Heart left ventricle (tissue), 16 donors: Measurements from ENCODE around the gene TCEAL2. TPM values are rescaled to one million over a fixed set of nuclear protein-coding genes. Genes with fewer than 3 reads are reported as not detected.

Source experiments
- ATAC-seq, 4 donors: fragments of 200-7000 bp; cut with Tn5 transposase; one replicate each; pipeline ENCODE4 v1.9.1; 2020 to 2022; ENCODE audit warnings: moderate library complexity in 4 of 4, mild to moderate bottlenecking in 3 of 4, moderate number of reproducible peaks in 1 of 4
- DNase-seq, 5 donors: peaks; one replicate each; pipeline ENCODE4 v3.0.0-alpha.2; 2020
- H3K27ac ChIP-seq, 12 donors: fragments of 200-600 bp; sonication (generic) in 4 of 12; one replicate each; pipeline versions ENCODE4 v1.5.0 to v1.8.0; 2016 to 2022; ENCODE audit warnings: mild to moderate bottlenecking in 2 of 12
- H3K27me3 ChIP-seq, 9 donors: fragments of 200-600 bp; sonication (generic) in 2 of 9; one replicate each; pipeline versions ENCODE4 v1.5.1 to v1.8.0; 2016 to 2022; ENCODE audit warnings: mild to moderate bottlenecking in 3 of 9
- H3K36me3 ChIP-seq, 9 donors: fragments of 200-600 bp; sonication (generic) in 2 of 9; one replicate each; pipeline versions ENCODE4 v1.5.0 to v1.8.0; 2018 to 2022; ENCODE audit warnings: mild to moderate bottlenecking in 2 of 9
- H3K4me1 ChIP-seq, 12 donors: fragments of 200-600 bp; sonication (generic) in 4 of 12; one replicate each; pipeline versions ENCODE4 v1.5.0 to v1.8.0; 2016 to 2022; ENCODE audit warnings: mild to moderate bottlenecking in 3 of 12
- H3K4me3 ChIP-seq, 12 donors: fragments of 200-600 bp; sonication (generic) in 4 of 12; one replicate each; pipeline versions ENCODE4 v1.5.0 to v1.8.0; 2017 to 2022; ENCODE audit warnings: mild to moderate bottlenecking in 9 of 12, moderate library complexity in 4 of 12
- H3K9me3 ChIP-seq, 12 donors: fragments of 200-600 bp; sonication (generic) in 4 of 12; one replicate each; pipeline versions ENCODE4 v1.5.0 to v1.8.0; 2016 to 2022; ENCODE audit warnings: mild to moderate bottlenecking in 1 of 12
- CTCF ChIP-seq, 12 donors: fragments of 200-600 bp; sonication (generic) in 4 of 12; IDR thresholded peaks; one replicate each; pipeline versions ENCODE4 v1.5.0 to v1.8.0; 2018 to 2022; ENCODE audit warnings: antibody characterized with exemption in 12 of 12, mild to moderate bottlenecking in 5 of 12
- POLR2A ChIP-seq, 2 donors: fragments of 450-650 bp; IDR thresholded peaks; one replicate each; pipeline ENCODE4 v1.6.1; 2017; ENCODE audit warnings: antibody characterized with exemption in 2 of 2, mild to moderate bottlenecking in 2 of 2, moderate library complexity in 2 of 2
- WGBS, 4 donors: extraction: QIAGEN DNeasy Blood & Tissue Kit in 2 of 4; methylation state at CpG; one replicate each; pipeline versions ENCODE4 v1.1.5 to v1.1.7; 2013 to 2018; 5-methylcytosine and 5-hydroxymethylcytosine counted together
- intact Hi-C, 10 donors: fragments of 100-400 bp; cut with DNase I; formaldehyde crosslinking; loops; one replicate each; pipeline versions ENCODE4 v1.11.1 to v1.14.2; 2022
- polyA plus RNA-seq, 2 donors: library from polyadenylated mRNA; stranded (reverse); fragments of 200-250 nt; gene quantifications; one replicate each; pipeline ENCODE4 v1.2.3, GENCODE V29; 2013
- total RNA-seq, 9 donors: library from RNA; depleted of rRNA in 2 of 9; stranded (reverse); fragments of >200 nt in 2 of 9; fragmentation: NEBNext Ultra II Directional in 3 of 9; extraction: Animal tissue kit (Norgen Biotek cat#: 25700) in 3 of 9; gene quantifications; one replicate each; pipeline versions ENCODE4 v1.1.0 to v1.2.4, GENCODE V29; 2016 to 2023
- donor health status: ischemic (EF 13 %, LVEDD 7.1; RV severe dilation, severe dysfunction).
- donor health status: healthy with polysubstance abuse.
- donor health status: DM: no; HTN: yes; CAD: no.
- donor health status: DM: no; HTN: no; CAD: no.
- donor health status: ischemic (EF 25% LVEDD 6.9; RV normal size, moderate dysfunction).
- donor health status: ischemic (EF 25% LVEDD 5.7; RV mildly dilated, moderate dysfunction).
- donor health status: healthy.
- donor health status: DM: yes; HTN: yes; CAD: no.
- donor health status: ischemic (EF 35%, LVEDD 5.7; RV mildly dilated, moderate dysfunction).
- donor health status: nonischemic (EF 11% LVEDD 7.7; RV severe dilation, severe dysfunction).
- donor health status: DM: yes; HTN: yes; CAD: no.
- donor health status: PGD.
- donor health status: ischemic (EF 29% LVEDD 5.4; RV normal size, mild dysfunction).
- donor health status: nonischemic (EF 23%, LVEDD 6.1; RV moderate dilation, normal function).

Gene TCEAL2
- total and polyA plus RNA-seq, 11 donors: 0.29 to 3.4 (median 0.53) TPM; not detected in 6

DNA sequence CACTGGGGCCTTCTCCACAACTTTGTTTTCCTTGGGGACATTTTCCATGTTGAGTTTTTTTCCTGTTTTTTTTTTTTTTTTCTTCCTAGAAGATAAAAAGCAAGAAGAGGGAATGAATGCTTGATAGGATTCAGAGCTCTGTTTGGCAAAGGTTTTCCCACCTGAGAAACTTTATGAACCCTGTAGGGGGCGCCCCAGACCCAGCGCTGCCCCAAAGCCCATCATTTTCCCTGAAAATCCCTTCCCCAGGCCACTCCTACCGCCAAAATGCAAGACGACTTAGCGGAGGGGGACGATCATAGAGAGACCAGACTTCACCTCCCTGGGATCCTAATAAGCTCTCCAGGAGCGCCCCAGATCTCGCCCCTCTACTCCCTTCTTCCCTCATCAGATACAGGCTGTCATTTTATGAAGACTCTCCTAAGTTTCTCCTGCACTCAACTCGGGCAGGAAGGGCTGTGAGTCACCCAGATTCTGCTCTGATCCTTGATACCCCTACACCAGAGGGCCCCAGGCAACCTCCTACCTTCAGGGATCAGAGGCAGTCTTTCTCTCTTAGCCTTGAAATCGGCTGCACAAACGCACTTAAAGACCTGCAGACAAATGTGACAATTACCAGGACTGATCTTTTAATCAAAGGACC is 28.9 kb downstream of the TCEAL2 start:
- WGBS, 4 donors: 5 to 13% (median 7%) methylated on average over 11 of the region's 11 CpGs
- Histone ChIP-seq H3K4me1 (no peaks in the 10 kb centered on the region), H3K27me3 (peaks cover 0 to 31% (median 0%) of the 10 kb centered on the region in 9 donors), H3K36me3 (no peaks in the 10 kb centered on the region), H3K27ac (no peak overlapping the region), H3K9me3 (no peaks in the 10 kb centered on the region), H3K4me3 (peak overlapping the region in 1 of 12 donors; percentile 49)
- intact Hi-C loops: no loop called here
- no peak for DNase-seq
- TF ChIP-seq CTCF (IDR thresholded peaks at IDR 0.05): peak in 5 of 12 donors; percentile 7 to 27 (median 21)
- TF ChIP-seq POLR2A (IDR thresholded peaks at IDR 0.05): no peak
- no peak for ATAC-seq

DNA sequence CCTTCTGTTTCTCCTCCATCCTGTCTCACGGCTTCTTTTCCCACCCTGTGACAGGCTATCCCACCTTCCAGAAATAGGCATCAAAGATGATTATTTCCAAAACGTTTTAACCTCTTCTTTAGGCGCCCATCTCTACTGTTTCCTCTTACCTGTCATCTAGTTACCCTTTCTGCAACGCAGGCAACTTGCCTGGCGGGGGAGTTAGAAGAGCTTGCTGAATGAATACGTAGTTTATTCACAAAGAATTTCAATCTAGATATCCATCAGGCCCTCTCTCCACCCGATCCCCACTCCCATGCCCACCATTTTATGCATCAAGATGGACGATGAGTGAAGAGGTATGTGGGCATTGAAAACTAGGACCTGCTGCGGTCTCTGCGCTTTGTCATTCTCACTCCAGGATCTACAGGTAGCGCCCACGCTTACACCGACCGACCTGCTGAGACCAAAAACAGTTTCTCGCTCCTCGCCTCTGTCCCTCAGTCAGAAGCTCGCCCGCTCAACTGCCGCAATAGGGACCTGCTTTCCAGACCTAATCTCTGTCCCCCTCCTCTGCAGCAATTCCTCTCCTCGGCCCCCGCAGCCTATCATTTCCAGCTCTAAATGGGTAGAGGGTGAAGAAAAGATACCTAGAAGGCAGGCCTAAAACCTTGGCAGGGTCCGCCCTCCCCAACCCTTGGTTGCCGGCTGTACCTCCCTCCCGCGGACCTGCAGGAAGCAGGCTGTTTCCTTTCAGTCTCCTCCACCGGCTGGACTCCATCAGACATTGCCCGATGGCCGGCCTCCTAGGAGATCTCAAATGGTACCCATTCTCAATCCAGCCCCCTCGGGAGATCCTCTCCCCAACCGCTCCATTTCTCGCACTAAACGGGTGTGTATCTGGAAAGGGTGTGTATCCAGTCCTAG is 29.7 kb downstream of the TCEAL2 start:
- 3 to 49% (median 22%) methylated on average over 32 of the region's 32 CpGs for WGBS, 4 donors
- H3K27me3 ChIP-seq: peaks cover 0 to 31% (median 0%) of the 10 kb centered on the region in 9 donors
- TF ChIP-seq POLR2A (IDR thresholded peaks at IDR 0.05) (no peak), CTCF (IDR thresholded peaks at IDR 0.05) (no peak)
- no peak overlapping the region for H3K27ac ChIP-seq
- H3K36me3 ChIP-seq: no peaks in the 10 kb centered on the region
- ATAC-seq (peak in 3 of 4 donors; percentile 11 to 56 (median 31)), DNase-seq (no peak)
- intact Hi-C loops: no loop called here
- H3K4me3 ChIP-seq: peak overlapping the region in 11 of 12 donors; percentile 11 to 51 (median 41)
- no peaks in the 10 kb centered on the region for H3K4me1 ChIP-seq
- no peaks in the 10 kb centered on the region for H3K9me3 ChIP-seq

DNA sequence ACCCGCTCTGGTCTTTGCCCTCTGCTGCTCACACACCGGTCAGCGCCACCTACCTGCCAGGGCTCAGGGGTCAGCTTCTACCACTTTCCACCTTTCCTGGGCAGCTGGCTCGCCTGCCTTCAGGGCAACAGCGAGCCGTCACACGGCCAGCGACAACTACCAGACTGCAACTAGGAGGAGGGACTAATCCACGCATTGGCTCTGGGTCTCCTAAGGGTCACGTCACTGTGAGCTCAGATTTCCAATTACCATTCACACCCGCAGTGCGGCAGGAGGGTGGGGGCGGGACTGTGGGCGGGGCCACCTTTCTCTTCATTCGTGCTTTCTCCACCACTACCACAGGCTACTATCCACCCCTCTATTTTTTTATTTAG is 30.3 kb downstream of the TCEAL2 start, which contains the start of gene BEX5:
TSS of gene BEX5 (minus strand) at position 172 of the 374 bp plus-strand sequence. CDS start 1,712 bp downstream, outside the sequence.
- no peak within 1 kb of the TSS for H3K27ac ChIP-seq
- peak within 1 kb of the TSS in 11 of 12 donors; percentile 11 to 51 (median 41) for H3K4me3 ChIP-seq
- H3K9me3 ChIP-seq: no peaks in the 10 kb centered on the region
- peaks cover 0 to 31% (median 0%) of the 10 kb centered on the region in 9 donors for H3K27me3 ChIP-seq
- intact Hi-C loops: no loop called here
- TF ChIP-seq POLR2A (IDR thresholded peaks at IDR 0.05) (no peak), CTCF (IDR thresholded peaks at IDR 0.05) (no peak)
- peak; percentile 73 to 98 (median 96) for ATAC-seq
- DNase-seq: peak in 4 of 5 donors; percentile 10 to 64 (median 44)
- no peaks in the 10 kb centered on the region for H3K4me1 ChIP-seq
- 0 to 44% (median 19%) methylated on average over 15 of the region's 15 CpGs for WGBS, 4 donors
- H3K36me3 ChIP-seq: no peaks in the 10 kb centered on the region

Other genes starting within 250 kb of the TCEAL2 start
- 1 to 10 TPM; 2.6 to 7.3 (median 5.3) TPM for gene ZMAT1, start 193.7 kb upstream of the TCEAL2 start, total RNA-seq
- 1 to 10 TPM; 1.0 to 7.1 TPM for gene ZMAT1, start 193.7 kb upstream of the TCEAL2 start, polyA plus RNA-seq
- 1 to 10 TPM in 1 of 9 donors, not detected in 8; 1.2 TPM for gene TCEAL6, start 16.8 kb downstream of the TCEAL2 start, total RNA-seq
- not detected for gene TCEAL6, start 16.8 kb downstream of the TCEAL2 start, polyA plus RNA-seq
- gene BEX5, start 30.3 kb downstream of the TCEAL2 start, total RNA-seq: 1 to 10 TPM in 4 of 9 donors, under 1 TPM in 5; 0.37 to 3.4 (median 0.87) TPM
- gene BEX5, start 30.3 kb downstream of the TCEAL2 start, polyA plus RNA-seq: 1 to 10 TPM in 1 of 2 donors, under 1 TPM in 1; 0.15 to 2.2 TPM
- gene TCP11X1, start 89.6 kb downstream of the TCEAL2 start, total RNA-seq: not detected
- gene TCP11X1, start 89.6 kb downstream of the TCEAL2 start, polyA plus RNA-seq: not detected
- gene NXF2, start 121.5 kb downstream of the TCEAL2 start, total RNA-seq: not detected
- not detected for gene NXF2, start 121.5 kb downstream of the TCEAL2 start, polyA plus RNA-seq